Testis (tissue), 2 donors: ENCODE data around the gene CARHSP1.

Experiments used
- CTCF ChIP-seq, 3 experiments: fragments of 450-650 bp in 2 of 3; fragments of 200-600 bp in 1 of 3; sonication (generic) in 1 of 3; IDR thresholded peaks; one replicate each; pipeline ENCODE4 v1.5.1; 2016 to 2019; ENCODE audit warnings: antibody characterized with exemption in 3 of 3, mild to moderate bottlenecking in 2 of 3, moderate library complexity in 1 of 3
- POLR2A ChIP-seq: fragments of 450-650 bp; IDR thresholded peaks from one replicate; pipeline ENCODE4 v1.6.1; 2017; ENCODE audit warnings: antibody characterized with exemption, mild to moderate bottlenecking, moderate library complexity

GRCh38 chr16:8912793-8913192, 44.0 kb upstream of the CARHSP1 start:
- TF ChIP-seq CTCF (IDR thresholded peaks at IDR 0.05) (no peak), POLR2A (no peak)
